GM12878 (cell line): Measurements from ENCODE around the gene SFXN2. TPM values are rescaled to one million over a fixed set of nuclear protein-coding genes. Genes with fewer than 3 reads are reported as not detected.

Experiments used
- ASH2L ChIP-seq: fragments of 300-600, 200-600 bp; sonication (generic); IDR thresholded peaks from 2 replicates; pipeline ENCODE4 v1.6.1; 2017; ENCODE audit warnings: low read depth, mild to moderate bottlenecking, borderline replicate concordance
- BCL11A ChIP-seq: IDR thresholded peaks from 2 replicates; pipeline ENCODE4 v1.6.1; 2011; ENCODE audit warnings: low read depth, low read length
- CEBPZ ChIP-seq: fragments of 150-350 bp; IDR thresholded peaks from 2 replicates; pipeline ENCODE4 v1.6.1; 2016; ENCODE audit warnings: low read depth, low read length
- CTCF ChIP-seq, 3 experiments: IDR thresholded peaks in 2 of 3; conservative IDR thresholded peaks in 1 of 3; 2 replicates each; pipeline ENCODE4 v1.5.1; 2011; ENCODE audit warnings: low read depth in 3 of 3, low read length in 3 of 3, mild to moderate bottlenecking in 3 of 3, control low read depth in 2 of 3, moderate library complexity in 2 of 3, inconsistent platforms in 1 of 3, mixed read lengths in 1 of 3; ENCODE audit not compliant: control insufficient read depth in 2 of 3, insufficient read depth in 1 of 3; ENCODE audit errors: extremely low read depth in 1 of 3
- DPF2 ChIP-seq: fragments of 450-650 bp; IDR thresholded peaks from 2 replicates; pipeline ENCODE4 v1.6.1; 2017; ENCODE audit warnings: mild to moderate bottlenecking
- FOS ChIP-seq: IDR thresholded peaks from 3 replicates; pipeline ENCODE4 v1.6.1; 2011; ENCODE audit warnings: borderline replicate concordance; ENCODE audit not compliant: insufficient read length; ENCODE audit errors: extremely low read depth
- FOXK2 ChIP-seq: fragments of 450-650 bp; IDR thresholded peaks from 2 replicates; pipeline ENCODE4 v1.6.1; 2017; ENCODE audit warnings: mild to moderate bottlenecking, moderate library complexity
- HDGF ChIP-seq: fragments of 450-650 bp; IDR thresholded peaks from 2 replicates; pipeline ENCODE4 v1.6.1; 2016; ENCODE audit warnings: antibody characterized with exemption
- IKZF1 ChIP-seq: fragments of 450-650 bp; conservative IDR thresholded peaks from 2 replicates; pipeline ENCODE4 v1.6.1; 2017; ENCODE audit warnings: antibody characterized with exemption, mild to moderate bottlenecking
- IRF4 ChIP-seq: IDR thresholded peaks from 2 replicates; pipeline ENCODE4 v1.6.1; 2011; ENCODE audit warnings: low read depth, low read length
- KLF5 ChIP-seq: fragments of 450-650 bp; IDR thresholded peaks from 2 replicates; pipeline ENCODE4 v1.6.1; 2014; ENCODE audit warnings: mild to moderate bottlenecking; ENCODE audit not compliant: partially characterized antibody
- MAX ChIP-seq: IDR thresholded peaks from 2 replicates; pipeline ENCODE4 v1.6.1; 2012; ENCODE audit warnings: low read depth, low read length, improper control_type of control experiment
- MEF2B ChIP-seq: fragments of 450-650 bp; IDR thresholded peaks from 2 replicates; pipeline ENCODE4 v1.6.1; 2018; ENCODE audit warnings: mild to moderate bottlenecking, moderate library complexity; ENCODE audit not compliant: partially characterized antibody, poor library complexity, severe bottlenecking
- MTA3 ChIP-seq: IDR thresholded peaks from 2 replicates; pipeline ENCODE4 v1.6.1; 2012; ENCODE audit warnings: low read length, inconsistent platforms, borderline replicate concordance
- NFYB ChIP-seq: IDR thresholded peaks from 2 replicates; pipeline ENCODE4 v1.6.1; 2011; ENCODE audit warnings: low read depth, mild to moderate bottlenecking, low read length, improper control_type of control experiment, moderate library complexity; ENCODE audit not compliant: insufficient read depth
- NRF1 ChIP-seq: conservative IDR thresholded peaks from 2 replicates; pipeline ENCODE4 v1.6.1; 2011; ENCODE audit warnings: mild to moderate bottlenecking, low read depth, low read length, improper control_type of control experiment
- RELB ChIP-seq: fragments of 450-650 bp; IDR thresholded peaks from 2 replicates; pipeline ENCODE4 v1.6.1; 2017; ENCODE audit warnings: low read depth, mild to moderate bottlenecking, moderate library complexity
- RUNX3 ChIP-seq: IDR thresholded peaks from 2 replicates; pipeline ENCODE4 v1.6.1; 2012; ENCODE audit warnings: low read length, inconsistent platforms
- SIX5 ChIP-seq: IDR thresholded peaks from 2 replicates; pipeline ENCODE4 v1.6.1; 2011; ENCODE audit warnings: mild to moderate bottlenecking, low read depth, low read length, moderate library complexity; ENCODE audit not compliant: severe bottlenecking
- SRF ChIP-seq, 2 experiments: IDR thresholded peaks; 2 replicates each; pipeline ENCODE4 v1.6.1; 2011; ENCODE audit warnings: low read depth in 2 of 2, low read length in 2 of 2, mild to moderate bottlenecking in 1 of 2, moderate library complexity in 1 of 2
- TARDBP ChIP-seq: IDR thresholded peaks from 2 replicates; pipeline ENCODE4 v1.6.1; 2016; ENCODE audit warnings: borderline replicate concordance
- TCF12 ChIP-seq: IDR thresholded peaks from 2 replicates; pipeline ENCODE4 v1.6.1; 2011; ENCODE audit warnings: low read depth, mild to moderate bottlenecking, low read length
- TCF7 ChIP-seq: IDR thresholded peaks from 2 replicates; pipeline ENCODE4 v1.6.1; 2014; ENCODE audit warnings: antibody characterized with exemption, borderline replicate concordance
- YBX1 ChIP-seq: fragments of 450-650 bp; IDR thresholded peaks from 2 replicates; pipeline ENCODE4 v1.6.1; 2016; ENCODE audit warnings: antibody characterized with exemption
- ZZZ3 ChIP-seq: IDR thresholded peaks from 2 replicates; pipeline ENCODE4 v1.6.1; 2011; ENCODE audit warnings: low read depth; ENCODE audit not compliant: control insufficient read depth, insufficient read length
- polyA plus RNA-seq, 11 experiments: library from polyadenylated mRNA; depleted of rRNA in 4 of 11; unstranded in 6 of 11; stranded (reverse) in 5 of 11; fragments of >200 nt; fragmentation: Nextera tagmentation in 4 of 11; fragmentation: Illumina TruSeq in 1 of 11; extraction: Ambion mirVana in 4 of 11; extraction: Trizol in 1 of 11; gene quantifications; 1 replicate in 1 of 11; 2 replicates in 10 of 11; pipeline versions ENCODE4 v1.2.1 to v1.2.3, GENCODE V29; 2011 to 2016; ENCODE audit warnings: inconsistent platforms in 2 of 11, missing spikeins in 2 of 11, low read depth in 1 of 11
- total RNA-seq, 4 experiments: library from RNA; depleted of rRNA in 3 of 4; stranded (reverse); fragments of >200 nt in 3 of 4; fragmentation: Illumina TruSeq in 1 of 4; extraction: Trizol in 1 of 4; gene quantifications; 2 replicates each; pipeline versions ENCODE4 v1.2.1 to v1.2.3, GENCODE V29; 2013 to 2021

The SFXN2 gene
- total and polyA plus RNA-seq, 10 of the 15 experiments (the other 5 are each of a cell fraction or from before 2014, with no cell fraction given), result 8.8 to 22.5 (median 18.5) TPM

- TF ChIP-seq ZZZ3 (no peak), TCF7 (no peak), NFYB (no peak), SRF (IDR thresholded peaks at IDR 0.05; ENCODE audit: low read depth in 2 of 2, low read length in 2 of 2) (no peak), HDGF (no peak), FOS (no peak), TARDBP (no peak), SIX5 (no peak), RUNX3 (peak; percentile 47; the same call in 1 of the 2 replicates), MTA3 (0 out of 2 replicates have a peak, but pooled peaks have one; percentile 38), YBX1 (no peak), ASH2L (no peak), MEF2B (peak; percentile 57), NRF1 (no peak), IKZF1 (peak; percentile 30; the same call in 1 of the 2 replicates), FOXK2 (no peak), IRF4 (no peak), CTCF (IDR thresholded peaks at IDR 0.05 in 2 of 3, conservative IDR thresholded peaks at IDR 0.05 in 1 of 3; ENCODE audit: control insufficient read depth in 2 of 3, extremely low read depth in 1 of 3, insufficient read depth in 1 of 3, low read depth in 3 of 3, low read length in 3 of 3) (0 out of 6 replicates have a peak, but pooled peaks of 1 of the 3 experiments have one; percentile 3), CEBPZ (no peak), BCL11A (no peak), DPF2 (peak; percentile 37; the same call in 1 of the 2 replicates), RELB (0 out of 2 replicates have a peak, but pooled peaks have one; percentile 18), TCF12 (peak; percentile 19; the same call in 1 of the 2 replicates), MAX (no peak), KLF5 (no peak)
Measured at GRCh38 chr10:102675011-102675665, 39.3 kb upstream of the SFXN2 start (continued).
